ENCODE measurements around the gene NMBR. TPM values are rescaled to one million over a fixed set of nuclear protein-coding genes. Genes with fewer than 3 reads are reported as not detected.

Gene NMBR
- total and polyA plus RNA-seq, 2 donors, result 0.15 to 0.32 TPM

- Histone ChIP-seq H3K4me3 (ENCODE audit: low read depth, low read length) (no peak overlapping the region), H3K36me3 (ENCODE audit: insufficient read depth) (no peaks in the 10 kb centered on the region), H3K27ac (ENCODE audit: low read depth) (no peak overlapping the region), H3K4me1 (ENCODE audit: insufficient read depth) (no peaks in the 10 kb centered on the region)
- no peak for DNase-seq (ENCODE audit: extremely low spot score)
Measured at GRCh38 chr6:142026471-142026870, 120.5 kb downstream of the NMBR start.

Other genes starting within 250 kb of the NMBR start
- gene GJE1, start 14.2 kb downstream of the NMBR start, total RNA-seq, result not detected
- not detected for gene GJE1, start 14.2 kb downstream of the NMBR start, polyA plus RNA-seq
- gene VTA1, start 141 bp upstream of the NMBR start, total RNA-seq, result 73.6 TPM
- 32.3 TPM for gene VTA1, start 141 bp upstream of the NMBR start, polyA plus RNA-seq
- gene ADGRG6, start 154.9 kb upstream of the NMBR start, total RNA-seq, result 124 TPM
- 6.6 TPM for gene ADGRG6, start 154.9 kb upstream of the NMBR start, polyA plus RNA-seq

Measured in urinary bladder (tissue), 4 donors.